Gastroesophageal sphincter (tissue), 4 donors: ENCODE measurements around the gene AP2A2. TPM values are rescaled to one million over a fixed set of nuclear protein-coding genes. Genes with fewer than 3 reads are reported as not detected.

Source experiments
- ATAC-seq: fragments of 150-250 bp; one replicate; pipeline ENCODE4 v1.9.1; 2016; ENCODE audit warnings: mild to moderate bottlenecking, moderate library complexity
- H3K27ac ChIP-seq, 4 donors: fragments of 200-600 bp; sonication (generic) in 3 of 4; 1 replicate in 3 of 4; 2 replicates in 1 of 4; pipeline ENCODE4 v1.5.1; 2016 to 2019
- H3K27me3 ChIP-seq: fragments of 200-600 bp; sonication (generic); one replicate; pipeline ENCODE4 v1.5.1; 2019
- H3K36me3 ChIP-seq, 2 donors: fragments of 200-600 bp; sonication (generic); one replicate each; pipeline ENCODE4 v1.5.1; 2019; ENCODE audit warnings: control low read depth in 1 of 2
- H3K4me1 ChIP-seq, 3 donors: fragments of 200-600 bp; sonication (generic); 1 replicate in 2 of 3; 2 replicates in 1 of 3; pipeline ENCODE4 v1.5.1; 2016 to 2019; ENCODE audit warnings: control low read depth in 2 of 3
- H3K4me3 ChIP-seq, 2 donors: fragments of 200-600 bp; sonication (generic); one replicate each; pipeline ENCODE4 v1.5.1; 2019; ENCODE audit warnings: mild to moderate bottlenecking in 1 of 2, moderate library complexity in 1 of 2
- H3K9me3 ChIP-seq, 3 donors: fragments of 200-600 bp; sonication (generic); one replicate each; pipeline ENCODE4 v1.5.1; 2017 to 2019; ENCODE audit warnings: control low read depth in 2 of 3
- CTCF ChIP-seq, 4 experiments: fragments of 200-600 bp in 2 of 4; fragments of 450-650 bp in 2 of 4; sonication (generic) in 1 of 4; IDR thresholded peaks; one replicate each; pipeline ENCODE4 v1.5.1; 2017 to 2019; ENCODE audit warnings: antibody characterized with exemption in 4 of 4, mild to moderate bottlenecking in 2 of 4, moderate library complexity in 2 of 4
- EP300 ChIP-seq: sonication (generic); formaldehyde crosslinking; IDR thresholded peaks from one replicate; pipeline ENCODE4 v1.6.1; 2017; ENCODE audit warnings: antibody characterized with exemption, mild to moderate bottlenecking
- POLR2A ChIP-seq, 2 donors: fragments of 450-650 bp; IDR thresholded peaks; one replicate each; pipeline ENCODE4 v1.6.1; 2017; ENCODE audit warnings: antibody characterized with exemption in 2 of 2, mild to moderate bottlenecking in 2 of 2, moderate library complexity in 1 of 2
- POLR2AphosphoS5 ChIP-seq: sonication (generic); formaldehyde crosslinking; IDR thresholded peaks from one replicate; pipeline ENCODE4 v1.6.1; 2017; ENCODE audit warnings: antibody characterized with exemption
- WGBS, 2 donors: methylation state at CpG; one replicate each; pipeline ENCODE4 v1.1.5; 2018; ENCODE audit warnings: low coverage in 1 of 2; 5-methylcytosine and 5-hydroxymethylcytosine counted together
- total RNA-seq, 4 donors: library from RNA; depleted of rRNA; stranded (reverse); fragments of >200 nt; gene quantifications; one replicate each; pipeline ENCODE4 v1.1.0, GENCODE V29; 2016

The AP2A2 gene
- total RNA-seq, 4 donors from 2014 or later = 47.9 to 88.5 (median 61.6) TPM

- no peak overlapping the region for H3K4me3 ChIP-seq
- 60 to 89% methylated on average over 1 to 5 of the region's 15 CpGs for WGBS, 2 donors
- H3K27me3 ChIP-seq = no peaks in the 10 kb centered on the region
- peaks cover 0 to 99% of the 10 kb centered on the region in 2 donors for H3K36me3 ChIP-seq
- H3K27ac ChIP-seq = no peak overlapping the region
- TF ChIP-seq EP300 (no peak), CTCF (IDR thresholded peaks at IDR 0.05) (no peak), POLR2A (IDR thresholded peaks at IDR 0.05) (no peak)
- no peaks in the 10 kb centered on the region for H3K4me1 ChIP-seq
- no peaks in the 10 kb centered on the region for H3K9me3 ChIP-seq
- ATAC-seq = no peak
These were observed 62.0 kb downstream of the AP2A2 start for GRCh38 chr11:987671-988070.

- 80% methylated on average over 1 of the region's 10 CpGs; no CpG with 5 or more reads in 1 of the 2 donors for WGBS, 2 donors
- H3K4me1 ChIP-seq = peaks cover 0 to 2% (median 0%) of the 10 kb centered on the region in 3 donors
- H3K4me3 ChIP-seq = no peak overlapping the region
- H3K27ac ChIP-seq = no peak overlapping the region
- H3K36me3 ChIP-seq = peaks cover 0 to 100% of the 10 kb centered on the region in 2 donors
- no peaks in the 10 kb centered on the region for H3K9me3 ChIP-seq
- no peak for ATAC-seq
- TF ChIP-seq CTCF (IDR thresholded peaks at IDR 0.05) (no peak), POLR2AphosphoS5 (no peak), EP300 (no peak)
- H3K27me3 ChIP-seq = no peaks in the 10 kb centered on the region
These were observed 64.4 kb downstream of the AP2A2 start for GRCh38 chr11:990101-990500.

GRCh38 chr11:991034-991433, 65.4 kb downstream of the AP2A2 start:
- peaks cover 0 to 11% (median 0%) of the 10 kb centered on the region in 3 donors for H3K4me1 ChIP-seq
- no peaks in the 10 kb centered on the region for H3K27me3 ChIP-seq
- TF ChIP-seq EP300 = no peak
- no peak for TF ChIP-seq CTCF (IDR thresholded peaks at IDR 0.05)
- no peak for TF ChIP-seq POLR2A (IDR thresholded peaks at IDR 0.05)
- no peak for TF ChIP-seq POLR2AphosphoS5
- no peak overlapping the region for H3K27ac ChIP-seq
- no peaks in the 10 kb centered on the region for H3K9me3 ChIP-seq
- H3K4me3 ChIP-seq = no peak overlapping the region
- WGBS, 2 donors = 80 to 82% methylated on average over 3 to 9 of the region's 12 CpGs
- peaks cover 0 to 98% of the 10 kb centered on the region in 2 donors for H3K36me3 ChIP-seq
- ATAC-seq = no peak

- 44 to 81% methylated on average over 3 to 7 of the region's 24 CpGs for WGBS, 2 donors
- H3K27ac ChIP-seq = no peak overlapping the region
- peaks cover 0 to 98% of the 10 kb centered on the region in 2 donors for H3K36me3 ChIP-seq
- H3K27me3 ChIP-seq = no peaks in the 10 kb centered on the region
- no peaks in the 10 kb centered on the region for H3K9me3 ChIP-seq
- peaks cover 0 to 11% (median 0%) of the 10 kb centered on the region in 3 donors for H3K4me1 ChIP-seq
- no peak for TF ChIP-seq CTCF (IDR thresholded peaks at IDR 0.05)
- TF ChIP-seq POLR2AphosphoS5 = no peak
- TF ChIP-seq POLR2A (IDR thresholded peaks at IDR 0.05) = no peak
- TF ChIP-seq EP300 = no peak
- ATAC-seq = no peak
- H3K4me3 ChIP-seq = no peak overlapping the region
These were observed 66.1 kb downstream of the AP2A2 start for GRCh38 chr11:991711-992307.

- 76% methylated on average over 12 of the region's 16 CpGs; no CpG with 5 or more reads in 1 of the 2 donors for WGBS, 2 donors
- no peak for TF ChIP-seq POLR2AphosphoS5
- TF ChIP-seq CTCF (IDR thresholded peaks at IDR 0.05) = no peak
- TF ChIP-seq EP300 = no peak
- no peak for TF ChIP-seq POLR2A (IDR thresholded peaks at IDR 0.05)
- Histone ChIP-seq H3K4me3 (no peak overlapping the region), H3K27ac (no peak overlapping the region), H3K36me3 (peaks cover 0 to 98% of the 10 kb centered on the region in 2 donors), H3K4me1 (peaks cover 0 to 11% (median 0%) of the 10 kb centered on the region in 3 donors), H3K9me3 (no peaks in the 10 kb centered on the region), H3K27me3 (no peaks in the 10 kb centered on the region)
- no peak for ATAC-seq
These were observed 66.9 kb downstream of the AP2A2 start for GRCh38 chr11:992577-992976.
